AG10803 (cell line): ENCODE measurements around the gene NAB2.

Source experiments
- DNase-seq: peaks from one replicate; pipeline ENCODE4 v3.0.0; 2010; ENCODE audit warnings: low read depth
- H3K4me3 ChIP-seq: 2 replicates; pipeline ENCODE4 v1.5.1; 2011; ENCODE audit warnings: mild to moderate bottlenecking, low read length, control low read depth
- CTCF ChIP-seq: conservative IDR thresholded peaks from 2 replicates; pipeline ENCODE4 v1.5.1; 2011; ENCODE audit warnings: mild to moderate bottlenecking, low read length, control low read depth, inconsistent platforms

Gene NAB2

GRCh38 chr12:57086493-57087009 is 2.4 kb upstream of the NAB2 start:
- H3K4me3 ChIP-seq = peak overlapping the region; percentile 79
- DNase-seq = peak; percentile 67
- TF ChIP-seq CTCF = peak; percentile 43

- DNase-seq = peak; percentile 89
- peak overlapping the region; percentile 79 for H3K4me3 ChIP-seq
- TF ChIP-seq CTCF = no peak
These were observed 1.8 kb upstream of the NAB2 start for GRCh38 chr12:57087010-57087690.

GRCh38 chr12:57087691-57088353 is 1.1 kb upstream of the NAB2 start:
- no peak for TF ChIP-seq CTCF
- DNase-seq = peak; percentile 96
- peak overlapping the region; percentile 79 for H3K4me3 ChIP-seq

- TF ChIP-seq CTCF = no peak
- peak; percentile 49 for DNase-seq
These were observed 644 bp downstream of the NAB2 start for GRCh38 chr12:57089271-57090245.

GRCh38 chr12:57090490-57090889 is 1.6 kb downstream of the NAB2 start:
- no peak for TF ChIP-seq CTCF
- H3K4me3 ChIP-seq = peak overlapping the region; percentile 90
- DNase-seq = no peak

More at GRCh38 chr12:57089271-57090245, 644 bp downstream of the NAB2 start:
- peak overlapping the region; percentile 90 for H3K4me3 ChIP-seq

- DNase-seq = peak; percentile 47
- TF ChIP-seq CTCF = peak; percentile 40
- peak overlapping the region; percentile 90 for H3K4me3 ChIP-seq
These were observed 2.2 kb downstream of the NAB2 start for GRCh38 chr12:57090924-57091637.
